ENCODE measurements around the gene SYT8. TPM values are rescaled to one million over a fixed set of nuclear protein-coding genes. Genes with fewer than 3 reads are reported as not detected.

The SYT8 gene
- total RNA-seq, 1 donor from 2014 or later: not detected

DNA sequence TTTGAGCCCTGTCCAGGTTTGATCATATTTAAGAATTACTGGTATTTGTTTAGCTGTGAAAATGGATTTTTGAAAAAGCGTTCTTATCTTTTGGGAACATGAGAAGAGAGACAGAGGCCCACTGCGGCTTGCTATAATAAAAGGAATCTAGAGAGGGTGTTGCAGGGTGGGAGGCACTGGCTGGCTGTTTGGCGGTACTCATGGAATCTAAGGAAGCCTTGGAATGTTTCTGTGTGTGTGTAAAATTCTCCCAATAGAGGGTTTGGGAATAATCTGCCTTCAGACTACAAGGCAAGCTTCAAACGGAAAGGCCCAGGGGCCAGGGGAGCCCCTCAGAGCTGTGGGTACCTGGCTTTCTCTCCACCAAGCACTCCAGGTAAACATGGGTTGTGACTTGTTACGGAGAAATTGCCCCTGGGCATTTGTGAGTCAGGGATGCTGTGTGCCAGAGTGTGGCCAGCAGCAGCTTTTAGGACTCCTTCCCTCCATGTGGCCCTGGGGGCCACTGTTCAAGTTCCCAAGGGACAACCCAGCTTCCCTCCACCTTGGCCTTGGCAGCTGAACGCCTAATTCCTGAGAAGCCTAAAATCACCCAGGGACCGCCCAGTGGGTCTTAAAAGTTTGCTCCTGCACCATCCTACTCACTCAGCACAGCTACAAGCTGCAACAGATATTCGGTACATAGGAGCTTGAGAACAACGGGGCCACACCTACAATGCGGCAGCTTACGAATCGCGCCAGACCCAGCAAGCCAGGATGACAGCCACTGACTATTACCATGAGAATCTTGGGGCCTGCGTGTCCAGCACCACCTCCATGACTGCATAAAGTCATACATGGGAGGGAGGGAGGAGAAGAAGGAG is 14.1 kb upstream of the SYT8 start:
- intact Hi-C loops (cut with micrococcal nuclease): no loop called here
- Histone ChIP-seq H3K4me3 (no peak overlapping the region), H3K27ac (replicated peaks) (no peak overlapping the region), H3K36me3 (no peaks in the 10 kb centered on the region), H3K9me3 (replicated peaks) (peaks cover 24% of the 10 kb centered on the region), H3K4me1 (no peaks in the 10 kb centered on the region), H3K27me3 (ENCODE audit: low read depth) (peaks cover 11% of the 10 kb centered on the region)
- DNase-seq: no peak
- TF ChIP-seq, protein P1, sequence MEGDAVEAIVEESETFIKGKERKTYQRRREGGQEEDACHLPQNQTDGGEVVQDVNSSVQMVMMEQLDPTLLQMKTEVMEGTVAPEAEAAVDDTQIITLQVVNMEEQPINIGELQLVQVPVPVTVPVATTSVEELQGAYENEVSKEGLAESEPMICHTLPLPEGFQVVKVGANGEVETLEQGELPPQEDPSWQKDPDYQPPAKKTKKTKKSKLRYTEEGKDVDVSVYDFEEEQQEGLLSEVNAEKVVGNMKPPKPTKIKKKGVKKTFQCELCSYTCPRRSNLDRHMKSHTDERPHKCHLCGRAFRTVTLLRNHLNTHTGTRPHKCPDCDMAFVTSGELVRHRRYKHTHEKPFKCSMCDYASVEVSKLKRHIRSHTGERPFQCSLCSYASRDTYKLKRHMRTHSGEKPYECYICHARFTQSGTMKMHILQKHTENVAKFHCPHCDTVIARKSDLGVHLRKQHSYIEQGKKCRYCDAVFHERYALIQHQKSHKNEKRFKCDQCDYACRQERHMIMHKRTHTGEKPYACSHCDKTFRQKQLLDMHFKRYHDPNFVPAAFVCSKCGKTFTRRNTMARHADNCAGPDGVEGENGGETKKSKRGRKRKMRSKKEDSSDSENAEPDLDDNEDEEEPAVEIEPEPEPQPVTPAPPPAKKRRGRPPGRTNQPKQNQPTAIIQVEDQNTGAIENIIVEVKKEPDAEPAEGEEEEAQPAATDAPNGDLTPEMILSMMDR (IDR thresholded peaks at IDR 0.05; ENCODE audit: borderline replicate concordance): no peak

DNA sequence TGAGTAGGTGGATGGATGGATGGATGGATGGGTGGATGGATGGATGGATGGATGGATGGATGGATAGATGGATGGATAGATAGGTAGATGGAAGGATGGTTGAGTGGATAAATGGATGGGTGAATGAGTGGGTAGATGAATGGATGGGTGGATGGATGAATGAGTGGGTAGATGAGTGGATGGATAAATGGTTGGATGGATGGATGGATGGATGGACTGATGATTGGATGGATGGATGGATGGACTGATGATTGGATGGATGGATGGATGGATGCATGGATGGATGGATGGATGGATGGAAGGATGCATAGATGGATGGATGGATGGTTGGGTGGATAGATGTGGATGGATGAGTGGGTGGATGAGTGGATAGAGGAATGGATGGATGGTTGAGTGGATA is 13.2 kb upstream of the SYT8 start:
- Histone ChIP-seq H3K36me3 (no peaks in the 10 kb centered on the region), H3K9me3 (replicated peaks) (peaks cover 24% of the 10 kb centered on the region), H3K4me3 (no peak overlapping the region), H3K27me3 (ENCODE audit: low read depth) (peaks cover 13% of the 10 kb centered on the region), H3K4me1 (peaks cover 2% of the 10 kb centered on the region), H3K27ac (replicated peaks) (no peak overlapping the region)
- TF ChIP-seq, protein P1 (IDR thresholded peaks at IDR 0.05; ENCODE audit: borderline replicate concordance): no peak
- DNase-seq: no peak
- intact Hi-C loops (cut with micrococcal nuclease): no loop called here

DNA sequence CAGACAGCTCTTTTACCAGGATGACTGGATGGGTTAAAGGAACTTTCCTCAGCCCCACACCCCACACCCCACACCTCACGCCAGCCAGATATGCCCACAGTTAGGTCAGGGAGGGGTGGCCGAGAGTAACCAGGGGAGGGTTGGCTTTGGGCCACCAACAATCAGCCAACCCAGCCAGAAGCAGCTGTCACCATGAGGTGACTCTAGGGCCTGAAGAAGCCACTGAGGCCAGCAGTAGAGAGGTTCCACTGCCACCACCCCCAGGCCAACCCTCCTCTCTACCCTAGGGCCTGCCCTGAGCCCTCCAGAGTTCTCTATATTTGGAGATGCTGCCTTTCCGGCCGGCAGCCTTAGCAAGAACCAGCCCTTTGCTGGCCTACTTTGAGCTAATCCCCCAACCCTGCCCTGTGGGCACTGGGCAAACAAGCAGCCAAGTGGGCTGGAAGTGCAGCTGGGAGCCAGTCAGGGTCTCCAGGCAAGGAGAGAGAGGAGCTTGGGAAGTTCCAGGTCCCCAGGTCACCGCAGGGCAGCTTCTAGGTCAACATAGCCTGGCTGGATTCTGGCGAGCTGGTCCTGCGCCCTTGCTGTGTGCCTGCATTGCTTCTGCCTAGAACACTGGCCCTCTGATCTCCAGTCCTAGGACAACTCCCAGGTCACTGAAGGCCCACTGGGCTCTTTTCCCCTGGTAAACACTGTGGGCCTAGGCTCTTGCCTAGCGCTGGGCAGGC is 12.0 kb upstream of the SYT8 start:
- no peak overlapping the region for H3K27ac ChIP-seq (replicated peaks)
- intact Hi-C loops (cut with micrococcal nuclease): no loop called here
- no peak overlapping the region for H3K4me3 ChIP-seq
- DNase-seq: no peak
- no peaks in the 10 kb centered on the region for H3K36me3 ChIP-seq
- H3K27me3 ChIP-seq (ENCODE audit: low read depth): peaks cover 14% of the 10 kb centered on the region
- peaks cover 15% of the 10 kb centered on the region for H3K4me1 ChIP-seq
- peaks cover 18% of the 10 kb centered on the region for H3K9me3 ChIP-seq (replicated peaks)
- TF ChIP-seq, protein P1 (IDR thresholded peaks at IDR 0.05; ENCODE audit: borderline replicate concordance): no peak

DNA sequence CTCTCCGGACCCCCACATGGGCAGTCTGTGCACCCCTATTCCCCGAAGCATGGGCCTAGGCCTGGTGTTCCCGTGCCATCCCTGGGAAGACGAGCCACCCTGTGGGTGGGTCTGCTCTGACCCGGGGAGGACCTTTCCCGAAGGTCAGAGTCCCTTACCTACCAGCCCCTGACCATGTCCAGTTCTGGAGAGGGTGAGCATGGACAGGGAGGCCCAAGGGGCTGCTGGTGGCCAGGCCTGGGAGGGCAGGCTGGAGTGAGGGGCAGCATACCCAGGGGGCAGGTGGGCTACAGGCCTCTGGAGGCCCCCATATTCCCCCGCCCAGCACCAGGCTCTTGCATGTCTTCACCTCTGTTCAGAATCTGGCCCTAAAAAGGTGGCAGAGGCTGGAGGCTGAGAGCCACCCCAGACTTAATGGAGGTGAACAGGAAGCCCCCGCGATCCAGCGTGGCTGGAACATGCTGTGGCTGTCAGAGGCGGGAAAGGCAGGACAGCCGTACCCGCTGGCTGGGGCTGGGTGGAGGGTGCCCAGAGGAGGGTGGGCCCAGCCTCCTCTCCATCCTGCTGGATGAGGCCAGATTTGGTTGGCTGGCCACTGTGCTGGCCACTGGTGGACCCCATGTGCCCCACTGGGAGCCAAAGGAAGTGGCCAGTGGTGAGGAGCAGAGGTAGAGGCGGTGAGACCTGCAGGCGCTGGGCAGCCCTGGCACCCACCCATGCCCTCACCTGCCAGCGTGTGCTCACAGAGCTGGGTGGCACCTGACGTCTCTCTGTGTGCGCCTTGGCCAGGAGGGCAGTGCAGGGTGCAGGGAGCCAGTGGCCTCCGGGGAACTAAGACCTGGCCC is 11.2 kb upstream of the SYT8 start:
- intact Hi-C loops (cut with micrococcal nuclease): no loop called here
- peaks cover 16% of the 10 kb centered on the region for H3K4me1 ChIP-seq
- no peak for DNase-seq

More for the DNA sequence above, 11.2 kb upstream of the SYT8 start:
- no peak overlapping the region for H3K4me3 ChIP-seq
- H3K27ac ChIP-seq (replicated peaks): no peak overlapping the region
- TF ChIP-seq, protein P1 (IDR thresholded peaks at IDR 0.05; ENCODE audit: borderline replicate concordance): no peak
- peaks cover 10% of the 10 kb centered on the region for H3K9me3 ChIP-seq (replicated peaks)
- peaks cover 18% of the 10 kb centered on the region for H3K27me3 ChIP-seq (ENCODE audit: low read depth)
- no peaks in the 10 kb centered on the region for H3K36me3 ChIP-seq

Data from left ventricle myocardium inferior (tissue), 1 donor.